H9 (cell line): ENCODE results near the gene LRRC8E. TPM values are rescaled to one million over a fixed set of nuclear protein-coding genes. Genes with fewer than 3 reads are reported as not detected.

ENCODE experiments used
- DNase-seq: peaks from one replicate; pipeline ENCODE4 v3.0.0-alpha.2; 2017
- H2AFZ ChIP-seq: one replicate; pipeline ENCODE4 v1.6.1; 2013; ENCODE audit warnings: mild to moderate bottlenecking, low read length, control low read depth, moderate library complexity
- H2AK5ac ChIP-seq: 2 replicates; pipeline ENCODE4 v1.6.1; 2013; ENCODE audit warnings: low read length, control low read depth, mixed read lengths; ENCODE audit not compliant: insufficient read length
- H2BK120ac ChIP-seq: one replicate; pipeline ENCODE4 v1.6.1; 2013; ENCODE audit warnings: low read depth, mild to moderate bottlenecking, low read length, control low read depth, inconsistent platforms; ENCODE audit not compliant: poor library complexity, severe bottlenecking
- H2BK12ac ChIP-seq: 2 replicates; pipeline ENCODE4 v1.6.1; 2013; ENCODE audit warnings: low read length, control low read depth, mixed read lengths, low read depth; ENCODE audit not compliant: insufficient read length
- H2BK15ac ChIP-seq: 2 replicates; pipeline ENCODE4 v1.6.1; 2013; ENCODE audit warnings: low read depth, low read length, control low read depth
- H2BK20ac ChIP-seq: one replicate; pipeline ENCODE4 v1.6.1; 2013; ENCODE audit warnings: low read depth, mild to moderate bottlenecking, low read length, control low read depth, inconsistent platforms; ENCODE audit not compliant: poor library complexity, severe bottlenecking
- H2BK5ac ChIP-seq: 2 replicates; pipeline ENCODE4 v1.6.1; 2013; ENCODE audit warnings: low read length, control low read depth, mixed read lengths; ENCODE audit not compliant: insufficient read length
- H3K14ac ChIP-seq: 2 replicates; pipeline ENCODE4 v1.6.1; 2013; ENCODE audit warnings: low read length, control low read depth; ENCODE audit not compliant: insufficient read depth
- H3K18ac ChIP-seq: 2 replicates; pipeline ENCODE4 v1.6.1; 2013; ENCODE audit warnings: low read depth, mild to moderate bottlenecking, mixed read lengths, low read length, control low read depth; ENCODE audit not compliant: insufficient read length
- H3K23ac ChIP-seq: 2 replicates; pipeline ENCODE4 v1.6.1; 2013; ENCODE audit warnings: low read length, control low read depth, mixed read lengths, low read depth; ENCODE audit not compliant: insufficient read length
- H3K23me2 ChIP-seq: 2 replicates; pipeline ENCODE4 v1.6.1; 2013; ENCODE audit warnings: low read depth, mild to moderate bottlenecking, mixed read lengths, low read length, control low read depth; ENCODE audit not compliant: insufficient read length, poor library complexity, severe bottlenecking
- H3K27ac ChIP-seq: 2 replicates; pipeline ENCODE4 v1.5.1; 2013; ENCODE audit warnings: low read length, control low read depth, mixed read lengths, low read depth; ENCODE audit not compliant: insufficient read length
- H3K27me3 ChIP-seq: 2 replicates; pipeline ENCODE4 v1.6.1; 2013; ENCODE audit warnings: low read length, control low read depth, inconsistent platforms; ENCODE audit not compliant: insufficient read depth
- H3K4ac ChIP-seq: 2 replicates; pipeline ENCODE4 v1.6.1; 2013; ENCODE audit warnings: low read depth, mild to moderate bottlenecking, control low read depth, inconsistent platforms, low read length, moderate library complexity
- H3K4me1 ChIP-seq: 2 replicates; pipeline ENCODE4 v1.6.1; 2013; ENCODE audit warnings: low read length, control low read depth, inconsistent platforms; ENCODE audit not compliant: insufficient read depth
- H3K4me2 ChIP-seq: 2 replicates; pipeline ENCODE4 v1.6.1; 2013; ENCODE audit warnings: low read length, control low read depth, mixed read lengths; ENCODE audit not compliant: insufficient read length, insufficient read depth
- H3K56ac ChIP-seq: 2 replicates; pipeline ENCODE4 v1.6.1; 2013; ENCODE audit warnings: low read depth, mild to moderate bottlenecking, mixed read lengths, low read length, control low read depth; ENCODE audit not compliant: insufficient read length
- H3K79me1 ChIP-seq: 2 replicates; pipeline ENCODE4 v1.6.1; 2013; ENCODE audit warnings: low read depth, mild to moderate bottlenecking, moderate library complexity, low read length, control low read depth, inconsistent platforms; ENCODE audit not compliant: insufficient read depth, poor library complexity, severe bottlenecking
- H3K79me2 ChIP-seq: 2 replicates; pipeline ENCODE4 v1.6.1; 2013; ENCODE audit warnings: low read length, control low read depth, inconsistent platforms; ENCODE audit not compliant: insufficient read depth
- H3K9ac ChIP-seq: 2 replicates; pipeline ENCODE4 v1.6.1; 2013; ENCODE audit warnings: low read length, control low read depth, mixed read lengths; ENCODE audit not compliant: insufficient read length; ENCODE audit errors: extremely low read depth
- H3K9me3 ChIP-seq: one replicate; pipeline ENCODE4 v1.6.1; 2013; ENCODE audit warnings: low read depth, low read length, inconsistent platforms; ENCODE audit not compliant: control insufficient read depth
- H3T11ph ChIP-seq: one replicate; pipeline ENCODE4 v1.6.1; 2013; ENCODE audit warnings: mild to moderate bottlenecking, low read length, control low read depth, inconsistent platforms
- H4K20me1 ChIP-seq: one replicate; pipeline ENCODE4 v1.6.1; 2013; ENCODE audit not compliant: control insufficient read depth, insufficient read length, insufficient read depth
- H4K5ac ChIP-seq: 2 replicates; pipeline ENCODE4 v1.6.1; 2013; ENCODE audit warnings: low read depth, mild to moderate bottlenecking, mixed read lengths, low read length, control low read depth; ENCODE audit not compliant: insufficient read length
- H4K8ac ChIP-seq: replicated peaks from 2 replicates; pipeline ENCODE4 v1.6.1; 2013; ENCODE audit warnings: low read length, control low read depth, mixed read lengths, low read depth; ENCODE audit not compliant: insufficient read length
- H4K91ac ChIP-seq: 2 replicates; pipeline ENCODE4 v1.6.1; 2013; ENCODE audit warnings: low read depth, mild to moderate bottlenecking, moderate library complexity, mixed read lengths, low read length, control low read depth; ENCODE audit not compliant: insufficient read length
- H3K27ac Mint-ChIP-seq, 3 experiments: 2 replicates in 2 of 3; 3 replicates in 1 of 3; pipeline ENCODE4 v1.8.0; 2020 to 2021; ENCODE audit warnings: mixed read lengths in 3 of 3, mild to moderate bottlenecking in 1 of 3, moderate library complexity in 1 of 3
- H3K27me3 Mint-ChIP-seq: 2 replicates; pipeline ENCODE4 v1.8.0; 2021; ENCODE audit warnings: low read depth, mild to moderate bottlenecking, moderate library complexity, mixed read lengths
- H3K36me3 Mint-ChIP-seq, 3 experiments: 2 replicates in 2 of 3; 3 replicates in 1 of 3; pipeline ENCODE4 v1.8.0; 2020 to 2021; ENCODE audit warnings: low read depth in 3 of 3, mixed read lengths in 3 of 3; ENCODE audit not compliant: insufficient read depth in 1 of 3
- H3K4me1 Mint-ChIP-seq, 2 experiments: 2 replicates each; pipeline ENCODE4 v1.8.0; 2020; ENCODE audit warnings: mixed read lengths in 2 of 2
- H3K4me3 Mint-ChIP-seq, 2 experiments: 2 replicates in 1 of 2; 3 replicates in 1 of 2; pipeline ENCODE4 v1.8.0; 2020 to 2021; ENCODE audit warnings: mild to moderate bottlenecking in 2 of 2, mixed read lengths in 2 of 2, moderate library complexity in 1 of 2
- H3K9me3 Mint-ChIP-seq, 2 experiments: 2 replicates in 1 of 2; 3 replicates in 1 of 2; pipeline ENCODE4 v1.8.0; 2020; ENCODE audit warnings: mild to moderate bottlenecking in 2 of 2, mixed read lengths in 2 of 2, moderate library complexity in 1 of 2
- CTCF ChIP-seq: fragments of 200-600 bp; sonication (generic); conservative IDR thresholded peaks from 3 replicates; pipeline ENCODE4 v1.8.0; 2021; ENCODE audit warnings: antibody characterized with exemption, mild to moderate bottlenecking
- WGBS: extraction: QIAGEN DNeasy Blood & Tissue Kit; methylation state at CpG from one replicate; pipeline ENCODE4 v1.1.7; 2013; ENCODE audit warnings: missing lambda C conversion rate, low lambda C conversion rate, mixed read lengths; ENCODE audit not compliant: insufficient read length; ENCODE audit errors: extremely low coverage; 5-methylcytosine and 5-hydroxymethylcytosine counted together
- total RNA-seq: library from RNA; stranded (reverse); gene quantifications from 2 replicates; pipeline ENCODE4 v1.2.1, GENCODE V29; 2021

The LRRC8E gene
- total RNA-seq, 1 experiment from 2014 or later: 4.8 TPM

- Histone ChIP-seq H3K4ac (no peak overlapping the region), H4K20me1 (no peaks in the 10 kb centered on the region), H4K5ac (no peak overlapping the region), H3K4me1 (0 out of 2 replicates have a peak, but pooled peaks cover 4% of the 10 kb centered on the region), H3K23me2 (no peaks in the 10 kb centered on the region), H2BK15ac (no peak overlapping the region), H2BK12ac (no peak overlapping the region), H3K9me3 (no peaks in the 10 kb centered on the region), H2AK5ac (no peak overlapping the region), H3K79me2 (no peaks in the 10 kb centered on the region), H2BK5ac (no peak overlapping the region), H3T11ph (no peak overlapping the region), H3K23ac (no peak overlapping the region), H3K79me1 (no peaks in the 10 kb centered on the region), H2BK120ac (no peak overlapping the region), H3K56ac (no peak overlapping the region), H3K4me2 (no peak overlapping the region), H3K27me3 (no peaks in the 10 kb centered on the region), H4K91ac (no peak overlapping the region), H2BK20ac (no peak overlapping the region), H3K18ac (no peak overlapping the region), H4K8ac (no peak overlapping the region), H3K27ac (no peak overlapping the region), H3K9ac (no peak overlapping the region), H3K14ac (no peak overlapping the region; the same call in 1 of the 2 replicates), H2AFZ (no peak overlapping the region)
- Mint-ChIP-seq H3K4me3 (peak overlapping the region; percentile 60 to 85), H3K4me1 (peaks cover 6 to 11% of the 10 kb centered on the region in 2 experiments), H3K27ac (no peak overlapping the region), H3K9me3 (no peaks in the 10 kb centered on the region), H3K27me3 (no peaks in the 10 kb centered on the region), H3K36me3 (peaks cover 5 to 43% (median 23%) of the 10 kb centered on the region in 3 experiments; a peak in 6 of 7 replicates)
- TF ChIP-seq CTCF: no peak
- no CpG with 5 or more reads among the region's 32 CpGs for WGBS
- no peak for DNase-seq
These were observed 38.7 kb downstream of the LRRC8E start for GRCh38 chr19:7926727-7927604.
